K562 (cell line): ENCODE measurements around the gene SERPINE1. TPM values are rescaled to one million over a fixed set of nuclear protein-coding genes. Genes with fewer than 3 reads are reported as not detected.

Source experiments
- ATAC-seq: fragments of 200-7000 bp; cut with Tn5 transposase; 3 replicates; pipeline ENCODE4 v1.9.1; 2020; ENCODE audit warnings: moderate library complexity
- BruUV-seq: library from RNA; stranded (reverse); fragments of 400-500 nt; replicated peaks from 2 replicates; lab custom pipeline; 2021; lab: Mats Ljungman, UMichigan
- CTCF ChIA-PET: fragments of 300-600 bp; formaldehyde crosslinking; extraction: SDS; loops from one replicate; lab custom pipeline; 2021; ENCODE audit warnings: low intra/inter-chr PET ratio; lab: Yijun Ruan, JAX
- POLR2A ChIA-PET: fragments of 300-600, 350-650 bp; sonication (Branson Sonifier 250); formaldehyde crosslinking; extraction: SDS; loops from one replicate; lab custom pipeline; 2021; ENCODE audit warnings: antibody characterized with exemption, inconsistent platforms; lab: Yijun Ruan, JAX
- DNase-seq, 4 experiments: peaks; one replicate each; pipeline versions ENCODE4 v3.0.0 to v3.0.0-alpha.2; 2011 to 2018; ENCODE audit warnings: low spot score in 3 of 4, mixed read lengths in 3 of 4; ENCODE audit errors: extremely low read depth in 1 of 4
- FAIRE-seq: peaks from 2 replicates; lab custom pipeline; 2011; peaks lifted over from hg19 to GRCh38; lab: Jason Lieb, UNC
- H2AFZ ChIP-seq: 2 replicates; pipeline ENCODE4 v1.6.0; 2011; ENCODE audit warnings: low read depth, low read length, control low read depth, inconsistent platforms
- H3K27ac ChIP-seq: fragments of 200-600 bp; 3 replicates; pipeline ENCODE4 v1.8.0; 2011; ENCODE audit warnings: low read depth, mild to moderate bottlenecking, control low read depth, inconsistent platforms, low read length, moderate library complexity, mixed read lengths; ENCODE audit errors: extremely low read depth
- H3K27me3 ChIP-seq, 2 experiments: fragments of 300-600 bp in 1 of 2; 2 replicates in 1 of 2; 3 replicates in 1 of 2; pipeline versions ENCODE4 v1.6.0 to v1.8.0; 2011; ENCODE audit warnings: inconsistent platforms in 2 of 2, low read length in 2 of 2, mild to moderate bottlenecking in 1 of 2, mixed read lengths in 1 of 2, moderate library complexity in 1 of 2; ENCODE audit not compliant: control insufficient read depth in 2 of 2, insufficient read depth in 2 of 2
- H3K36me3 ChIP-seq: fragments of 300-600 bp; 3 replicates; pipeline ENCODE4 v1.8.0; 2011; ENCODE audit warnings: mild to moderate bottlenecking, low read length, inconsistent platforms; ENCODE audit not compliant: control insufficient read depth, insufficient read depth
- H3K4me1 ChIP-seq, 2 experiments: fragments of 200-600 bp in 1 of 2; replicated peaks in 1 of 2; 2 replicates in 1 of 2; 3 replicates in 1 of 2; pipeline versions ENCODE4 v1.5.1 to v1.8.0; 2011; ENCODE audit warnings: inconsistent platforms in 2 of 2, low read length in 2 of 2, mild to moderate bottlenecking in 1 of 2, mixed read lengths in 1 of 2, moderate library complexity in 1 of 2; ENCODE audit not compliant: control insufficient read depth in 2 of 2, insufficient read depth in 2 of 2
- H3K4me2 ChIP-seq: 2 replicates; pipeline ENCODE4 v1.6.1; 2011; ENCODE audit warnings: low read length, control low read depth, inconsistent platforms, mixed read lengths; ENCODE audit not compliant: insufficient read depth
- H3K4me3 ChIP-seq: fragments of 200-600 bp; sonication (generic), shearing (Covaris generic); 2 replicates; pipeline ENCODE4 v1.5.1; 2016; ENCODE audit warnings: control low read depth, inconsistent platforms
- H3K79me2 ChIP-seq: fragments of 200-600 bp; 3 replicates; pipeline ENCODE4 v1.8.0; 2011; ENCODE audit warnings: low read length, inconsistent platforms; ENCODE audit not compliant: control insufficient read depth, insufficient read depth
- H3K9ac ChIP-seq, 2 experiments: 2 replicates each; pipeline versions ENCODE4 v1.6.0 to v1.6.1; 2011; ENCODE audit warnings: low read depth in 2 of 2, low read length in 2 of 2, control low read depth in 1 of 2, inconsistent platforms in 1 of 2, mild to moderate bottlenecking in 1 of 2, mixed read lengths in 1 of 2; ENCODE audit not compliant: insufficient read depth in 1 of 2
- H3K9me1 ChIP-seq: one replicate; pipeline ENCODE4 v1.6.0; 2011; ENCODE audit warnings: inconsistent platforms, mild to moderate bottlenecking, low read length, moderate library complexity; ENCODE audit not compliant: control insufficient read depth, insufficient read depth
- H3K9me3 ChIP-seq: replicated peaks from 2 replicates; pipeline ENCODE4 v1.5.1; 2011; ENCODE audit warnings: low read depth, low read length, inconsistent platforms; ENCODE audit not compliant: control insufficient read depth, insufficient read depth
- H4K20me1 ChIP-seq: replicated peaks from 2 replicates; pipeline ENCODE4 v1.6.1; 2011; ENCODE audit warnings: low read length, inconsistent platforms, mixed read lengths; ENCODE audit not compliant: control insufficient read depth, insufficient read depth
- ESRRB ChIP-seq: fragments of 250-450 bp; sonication (Bioruptor Pico); IDR thresholded peaks from 2 replicates; pipeline ENCODE4 v1.5.0; 2020; ENCODE audit warnings: mild to moderate bottlenecking, moderate library complexity, borderline replicate concordance
- HNRNPUL1 ChIP-seq: fragments of 200-400 bp; formaldehyde crosslinking; IDR thresholded peaks from 2 replicates; pipeline ENCODE4 v1.6.1; 2017; ENCODE audit warnings: low read length
- SRSF3 ChIP-seq: fragments of 200-400 bp; formaldehyde crosslinking; IDR thresholded peaks from 2 replicates; pipeline ENCODE4 v1.6.1; 2016; ENCODE audit warnings: mild to moderate bottlenecking, low read length, moderate library complexity; ENCODE audit not compliant: insufficient read depth
- XRCC3 ChIP-seq: fragments of 450-650 bp; IDR thresholded peaks from 2 replicates; pipeline ENCODE4 v1.6.1; 2017; ENCODE audit warnings: mild to moderate bottlenecking, moderate library complexity
- ZNF407 ChIP-seq: fragments of 450-650 bp; IDR thresholded peaks from 2 replicates; pipeline ENCODE4 v1.6.1; 2016; ENCODE audit warnings: low read depth
- ZNF592 ChIP-seq: fragments of 450-650 bp; IDR thresholded peaks from 2 replicates; pipeline ENCODE4 v1.6.1; 2017; ENCODE audit warnings: antibody characterized with exemption, mild to moderate bottlenecking
- WGBS: fragments of 100-300 bp; shearing (Covaris generic); methylation state at CpG from one replicate; pipeline ENCODE4 v1.1.6; 2016; ENCODE audit warnings: low coverage, mixed read lengths; ENCODE audit not compliant: insufficient coverage; ENCODE audit errors: missing lambda C conversion rate; 5-methylcytosine and 5-hydroxymethylcytosine counted together
- in situ Hi-C: fragments of 300-500 bp; cut with MboI; formaldehyde crosslinking; loops from 4 replicates; pipeline ENCODE4 v1.15.0; 2018; ENCODE audit warnings: inconsistent platforms, mixed read lengths
- intact Hi-C: fragments of 100-400 bp; cut with micrococcal nuclease; formaldehyde crosslinking; loops from 2 replicates; pipeline ENCODE4 v1.14.2; 2022
- polyA plus RNA-seq, 8 experiments: library from polyadenylated mRNA; depleted of rRNA in 4 of 8; stranded (reverse) in 5 of 8; unstranded in 3 of 8; fragments of >200 nt; fragmentation: Nextera tagmentation in 2 of 8; fragmentation: Illumina TruSeq in 1 of 8; extraction: Ambion mirVana in 2 of 8; extraction: Trizol in 1 of 8; gene quantifications; 2 replicates each; pipeline versions ENCODE4 v1.2.1 to v1.2.3, GENCODE V29; 2011 to 2014; ENCODE audit warnings: inconsistent platforms in 1 of 8, missing spikeins in 1 of 8
- total RNA-seq, 7 experiments: library from RNA; depleted of rRNA in 6 of 7; stranded (reverse); fragments of >200 nt in 6 of 7; fragmentation: Illumina TruSeq in 2 of 7; extraction: Trizol in 2 of 7; gene quantifications; 2 replicates each; pipeline versions ENCODE4 v1.2.1 to v1.2.3, GENCODE V29; 2011 to 2021; ENCODE audit warnings: low replicate concordance in 1 of 7
- TF ChIP-seq, protein P1 (sequence below): sonication (generic); formaldehyde crosslinking; IDR thresholded peaks from 2 replicates; pipeline ENCODE4 v1.8.1; 2023; ENCODE audit warnings: mild to moderate bottlenecking, missing genetic modification reagents

SERPINE1 gene
- total and polyA plus RNA-seq, 9 of the 15 experiments (the other 6 are each of a cell fraction or from before 2014, with no cell fraction given) = 0.22 to 4.8 (median 0.91) TPM

GRCh38 chr7:101108330-101108857 is 18.5 kb upstream of the SERPINE1 start:
- BruUV-seq = no TSS peak
- intact Hi-C loops = no loop called here
- Histone ChIP-seq H3K9ac (peak overlapping the region in 1 of 2 experiments; percentile 58; a peak in 1 of 4 replicates), H4K20me1 (no peaks in the 10 kb centered on the region), H3K36me3 (no peaks in the 10 kb centered on the region), H3K4me1 (peaks cover 8 to 30% of the 10 kb centered on the region in 2 experiments), H3K79me2 (no peaks in the 10 kb centered on the region), H2AFZ (no peak overlapping the region), H3K9me3 (no peaks in the 10 kb centered on the region), H3K4me3 (no peak overlapping the region), H3K27ac (no peak overlapping the region), H3K27me3 (no peaks in the 10 kb centered on the region), H3K4me2 (no peak overlapping the region), H3K9me1 (no peaks in the 10 kb centered on the region)
- ChIA-PET POLR2A (interaction anchor here (0.6 to 1.8 kb wide), 4 partner anchors 10 to 86 kb away, joined by 3 to 9 read pairs (median 4); no protein-coding TSS in a partner anchor), CTCF (no interaction called here)
- in situ Hi-C loops = no loop called here
- ATAC-seq (peak; percentile 42; the same call in 2 of the 3 replicates), DNase-seq (no peak), FAIRE-seq (no peak)
- whole genome bisulfite sequencing = 55% methylated on average over 16 of the region's 16 CpGs
- TF ChIP-seq HNRNPUL1 (no peak), ESRRB (no peak), SRSF3 (no peak), XRCC3 (no peak), ZNF592 (0 out of 2 replicates have a peak, but pooled peaks have one; percentile 30), ZNF407 (no peak)
- TF ChIP-seq, protein P1, sequence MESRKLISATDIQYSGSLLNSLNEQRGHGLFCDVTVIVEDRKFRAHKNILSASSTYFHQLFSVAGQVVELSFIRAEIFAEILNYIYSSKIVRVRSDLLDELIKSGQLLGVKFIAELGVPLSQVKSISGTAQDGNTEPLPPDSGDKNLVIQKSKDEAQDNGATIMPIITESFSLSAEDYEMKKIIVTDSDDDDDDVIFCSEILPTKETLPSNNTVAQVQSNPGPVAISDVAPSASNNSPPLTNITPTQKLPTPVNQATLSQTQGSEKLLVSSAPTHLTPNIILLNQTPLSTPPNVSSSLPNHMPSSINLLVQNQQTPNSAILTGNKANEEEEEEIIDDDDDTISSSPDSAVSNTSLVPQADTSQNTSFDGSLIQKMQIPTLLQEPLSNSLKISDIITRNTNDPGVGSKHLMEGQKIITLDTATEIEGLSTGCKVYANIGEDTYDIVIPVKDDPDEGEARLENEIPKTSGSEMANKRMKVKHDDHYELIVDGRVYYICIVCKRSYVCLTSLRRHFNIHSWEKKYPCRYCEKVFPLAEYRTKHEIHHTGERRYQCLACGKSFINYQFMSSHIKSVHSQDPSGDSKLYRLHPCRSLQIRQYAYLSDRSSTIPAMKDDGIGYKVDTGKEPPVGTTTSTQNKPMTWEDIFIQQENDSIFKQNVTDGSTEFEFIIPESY (CRISPR knock-in tag) = peak; percentile 79
